ENCODE results near the gene CLIP1. TPM values are rescaled to one million over a fixed set of nuclear protein-coding genes. Genes with fewer than 3 reads are reported as not detected.

The CLIP1 gene
- total and polyA plus RNA-seq, 2 of the 4 experiments (the other 2 are of a cell fraction): 38.0 to 54.8 TPM

DNA sequence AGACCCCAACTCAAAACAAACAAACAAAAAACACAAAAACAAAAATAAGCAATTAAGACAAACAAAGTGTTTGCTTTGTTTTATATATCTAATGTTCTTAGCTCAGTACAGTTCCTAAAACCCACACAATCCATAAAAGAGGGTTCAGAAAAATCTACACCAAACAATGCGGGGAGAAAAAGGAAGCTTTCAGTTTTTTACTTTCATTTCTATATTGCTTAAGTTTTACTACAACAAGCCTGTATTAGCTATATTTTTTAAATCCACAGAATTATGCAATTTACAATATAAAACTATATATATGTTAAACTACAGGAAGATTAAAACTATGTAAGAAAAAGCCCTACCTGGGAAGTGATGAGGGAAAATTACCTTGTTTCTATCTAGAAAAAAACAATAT is 41.4 kb downstream of the CLIP1 start:
- H4K5ac ChIP-seq (ENCODE audit: low read depth, low read length): no peak overlapping the region
- H4K8ac ChIP-seq (ENCODE audit: low read depth in 2 of 2, low read length in 2 of 2): no peak overlapping the region
- H3K27ac ChIP-seq (ENCODE audit: insufficient read depth, low read length): no peak overlapping the region
- DNase-seq (no peak), ATAC-seq (ENCODE audit: low read depth) (no peak)
- no peak overlapping the region for H4K91ac ChIP-seq (ENCODE audit: insufficient read depth, low read depth, low read length)
- no peak overlapping the region for H3K56ac ChIP-seq (ENCODE audit: extremely low read depth, insufficient read depth, low read length)
- POLR2A ChIA-PET (ENCODE audit: unreplicated experiment): no interaction called here
- H3K9me1 ChIP-seq (ENCODE audit: insufficient read depth, low read length): peaks cover 9% of the 10 kb centered on the region
- in situ Hi-C loops (cut with MboI; ENCODE audit: low sequenced_read_pairs): no loop called here
- CTCF ChIA-PET: no interaction called here
- no peak overlapping the region for H3K18ac ChIP-seq (ENCODE audit: low read depth, low read length)
- H2BK15ac ChIP-seq (ENCODE audit: low read depth, low read length): no peak overlapping the region
- H2AK9ac ChIP-seq (replicated peaks; ENCODE audit: low read depth, low read length, poor library complexity): no peak overlapping the region
- no peaks in the 10 kb centered on the region for H3K27me3 ChIP-seq (ENCODE audit: control insufficient read depth, insufficient read depth, low read length)
- H3K4me3 ChIP-seq (ENCODE audit: insufficient read depth, low read depth, low read length): no peak overlapping the region
- no peak overlapping the region for H2BK5ac ChIP-seq (ENCODE audit: low read depth, low read length, poor library complexity, severe bottlenecking)
- no peak overlapping the region for H3K23ac ChIP-seq (ENCODE audit: low read depth, low read length)
- H3K79me1 ChIP-seq (ENCODE audit: low read depth in 1 of 2, low read length in 2 of 2): peaks cover 31 to 60% of the 10 kb centered on the region in 2 experiments
- no peak overlapping the region for H2BK20ac ChIP-seq (ENCODE audit: low read depth, low read length)
- H3K14ac ChIP-seq (replicated peaks; ENCODE audit: low read depth, low read length): no peak overlapping the region
- TF ChIP-seq CHD1 (IDR thresholded peaks at IDR 0.05; ENCODE audit: low read depth, low read length): no peak
- TF ChIP-seq POLR2A (IDR thresholded peaks at IDR 0.05; ENCODE audit: low read depth, low read length): no peak
- TF ChIP-seq, protein P1, sequence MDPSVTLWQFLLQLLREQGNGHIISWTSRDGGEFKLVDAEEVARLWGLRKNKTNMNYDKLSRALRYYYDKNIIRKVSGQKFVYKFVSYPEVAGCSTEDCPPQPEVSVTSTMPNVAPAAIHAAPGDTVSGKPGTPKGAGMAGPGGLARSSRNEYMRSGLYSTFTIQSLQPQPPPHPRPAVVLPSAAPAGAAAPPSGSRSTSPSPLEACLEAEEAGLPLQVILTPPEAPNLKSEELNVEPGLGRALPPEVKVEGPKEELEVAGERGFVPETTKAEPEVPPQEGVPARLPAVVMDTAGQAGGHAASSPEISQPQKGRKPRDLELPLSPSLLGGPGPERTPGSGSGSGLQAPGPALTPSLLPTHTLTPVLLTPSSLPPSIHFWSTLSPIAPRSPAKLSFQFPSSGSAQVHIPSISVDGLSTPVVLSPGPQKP (IDR thresholded peaks at IDR 0.05; ENCODE audit: borderline replicate concordance, low read depth, low read length): no peak
- TF ChIP-seq MAZ (IDR thresholded peaks at IDR 0.05; ENCODE audit: borderline replicate concordance, low read depth, low read length): no peak
- TF ChIP-seq MXI1 (IDR thresholded peaks at IDR 0.05; ENCODE audit: borderline replicate concordance, low read depth, low read length): no peak
- TF ChIP-seq MAFK (IDR thresholded peaks at IDR 0.05; ENCODE audit: low read depth, low read length): no peak
- TF ChIP-seq FOS (IDR thresholded peaks at IDR 0.05; ENCODE audit: low read depth, low read length): no peak
- TF ChIP-seq, protein P2, sequence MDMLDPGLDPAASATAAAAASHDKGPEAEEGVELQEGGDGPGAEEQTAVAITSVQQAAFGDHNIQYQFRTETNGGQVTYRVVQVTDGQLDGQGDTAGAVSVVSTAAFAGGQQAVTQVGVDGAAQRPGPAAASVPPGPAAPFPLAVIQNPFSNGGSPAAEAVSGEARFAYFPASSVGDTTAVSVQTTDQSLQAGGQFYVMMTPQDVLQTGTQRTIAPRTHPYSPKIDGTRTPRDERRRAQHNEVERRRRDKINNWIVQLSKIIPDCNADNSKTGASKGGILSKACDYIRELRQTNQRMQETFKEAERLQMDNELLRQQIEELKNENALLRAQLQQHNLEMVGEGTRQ (IDR thresholded peaks at IDR 0.05; ENCODE audit: low read depth, low read length): no peak
- TF ChIP-seq BHLHE40 (IDR thresholded peaks at IDR 0.05; ENCODE audit: low read depth, low read length): no peak
- no peak overlapping the region for H2AK5ac ChIP-seq (ENCODE audit: low read depth, low read length)
- dilution Hi-C loops (cut with HindIII; ENCODE audit: low sequenced_read_pairs, unreplicated experiment): no loop called here
- H3K9ac ChIP-seq (ENCODE audit: low read depth, low read length): no peak overlapping the region
- no TSS peak for BruUV-seq (replicated peaks)
- no peaks in the 10 kb centered on the region for H3K9me3 ChIP-seq (ENCODE audit: control insufficient read depth, insufficient read depth, low read length)
- no peak overlapping the region for H3K4me2 ChIP-seq (ENCODE audit: low read depth, low read length)
- H2BK120ac ChIP-seq (ENCODE audit: low read depth, low read length): no peak overlapping the region
- intact Hi-C loops (cut with micrococcal nuclease): no loop called here
- no peaks in the 10 kb centered on the region for H3K4me1 ChIP-seq (ENCODE audit: control insufficient read depth, insufficient read depth, low read length)
- H4K20me1 ChIP-seq (ENCODE audit: insufficient read depth, low read length): peaks cover 26% of the 10 kb centered on the region
- H2AFZ ChIP-seq (replicated peaks; ENCODE audit: low read length, poor library complexity): no peak overlapping the region
- peaks cover 32% of the 10 kb centered on the region for H3K36me3 ChIP-seq (ENCODE audit: control insufficient read depth, insufficient read depth, low read length)
- no peak overlapping the region for H3K4ac ChIP-seq (ENCODE audit: low read depth, low read length)
- no CpG with 5 or more reads among the region's 1 CpG for WGBS, 2 experiments (ENCODE audit: extremely low coverage in 2 of 2, insufficient read length in 1 of 2)

Data from IMR-90 (cell line).